GM20000 (cell line): ENCODE results near the gene CCDC141.
"Not testable (repeated sequence)": the region's sequence is repeated elsewhere in the genome, so short reads cannot be mapped to it uniquely, and the experiment has no call there.

ENCODE experiments used
- DNase-seq: peaks from one replicate; pipeline ENCODE4 v3.0.0; 2012; ENCODE audit warnings: low spot score
- CTCF ChIP-seq: IDR thresholded peaks from 2 replicates; pipeline ENCODE4 v1.5.1; 2012; ENCODE audit warnings: mild to moderate bottlenecking, control low read depth; ENCODE audit errors: extremely low read depth, missing control alignments

Gene CCDC141

GRCh38 chr2:179050755-179051154 is 818 bp upstream of the CCDC141 start:
- no peak for DNase-seq
- TF ChIP-seq CTCF = no peak

GRCh38 chr2:179049203-179049545 is 763 bp downstream of the CCDC141 start:
- TF ChIP-seq CTCF = no peak
- no peak for DNase-seq

GRCh38 chr2:179048099-179048498 is 1.8 kb downstream of the CCDC141 start:
- TF ChIP-seq CTCF = no peak
- no peak for DNase-seq

GRCh38 chr2:179045602-179046001 is 4.3 kb downstream of the CCDC141 start:
- DNase-seq = not testable (repeated sequence)

- no peak for DNase-seq
- no peak for TF ChIP-seq CTCF
Observed at GRCh38 chr2:179044500-179044899, 5.4 kb downstream of the CCDC141 start.

- TF ChIP-seq CTCF = no peak
- no peak for DNase-seq
Observed at GRCh38 chr2:179037807-179038206, 12.1 kb downstream of the CCDC141 start.

GRCh38 chr2:179036353-179036905 is 13.5 kb downstream of the CCDC141 start:
- no peak for TF ChIP-seq CTCF
- no peak for DNase-seq

GRCh38 chr2:179031731-179032408 is 18.1 kb downstream of the CCDC141 start:
- peak; percentile 34 for DNase-seq
- TF ChIP-seq CTCF = no peak
